Gastrocnemius medialis (tissue), 4 donors: ENCODE data around the gene ERBB2. TPM values are rescaled to one million over a fixed set of nuclear protein-coding genes. Genes with fewer than 3 reads are reported as not detected.

Source experiments
- ATAC-seq, 2 donors: fragments of 150-250 bp; one replicate each; pipeline ENCODE4 v1.9.1; 2016
- DNase-seq, 2 donors: peaks; one replicate each; pipeline ENCODE4 v3.0.0-alpha.2; 2019
- H3K27ac ChIP-seq, 4 donors: fragments of 200-600 bp; sonication (generic); 1 replicate in 1 of 4; 2 replicates in 3 of 4; pipeline ENCODE4 v1.5.1; 2016 to 2018; ENCODE audit warnings: mild to moderate bottlenecking in 2 of 4, moderate library complexity in 1 of 4
- H3K27me3 ChIP-seq, 3 donors: fragments of 200-600 bp; sonication (generic) in 2 of 3; 1 replicate in 1 of 3; 2 replicates in 2 of 3; pipeline versions ENCODE4 v1.5.1 to v1.6.0; 2016 to 2019; ENCODE audit warnings: mild to moderate bottlenecking in 1 of 3, moderate library complexity in 1 of 3
- H3K36me3 ChIP-seq, 2 donors: fragments of 200-600 bp; sonication (generic) in 1 of 2; one replicate each; pipeline ENCODE4 v1.5.1; 2017 to 2018
- H3K4me1 ChIP-seq, 2 donors: fragments of 200-600 bp; sonication (generic) in 1 of 2; one replicate each; pipeline ENCODE4 v1.5.1; 2016 to 2017; ENCODE audit warnings: mild to moderate bottlenecking in 2 of 2
- H3K4me3 ChIP-seq, 4 donors: fragments of 200-600 bp; sonication (generic) in 3 of 4; 1 replicate in 1 of 4; 2 replicates in 3 of 4; pipeline ENCODE4 v1.5.1; 2016 to 2019; ENCODE audit warnings: mild to moderate bottlenecking in 2 of 4
- H3K9me3 ChIP-seq, 3 donors: fragments of 200-600 bp; sonication (generic) in 2 of 3; 1 replicate in 1 of 3; 2 replicates in 2 of 3; pipeline ENCODE4 v1.5.1; 2016 to 2019
- POLR2A ChIP-seq, 2 donors: fragments of 450-650 bp; IDR thresholded peaks; one replicate each; pipeline ENCODE4 v1.6.1; 2017; ENCODE audit warnings: antibody characterized with exemption in 2 of 2, mild to moderate bottlenecking in 2 of 2, moderate library complexity in 2 of 2
- in situ Hi-C, 4 donors: fragments of 200-750 bp; cut with MboI; loops; one replicate each; pipeline versions ENCODE4 v1.15.0 to v1.8.0; 2017; ENCODE audit warnings: low sequenced_read_pairs in 4 of 4
- intact Hi-C: fragments of 100-400 bp; cut with DNase I; formaldehyde crosslinking; loops from one replicate; pipeline ENCODE4 v1.15.1; 2023; ENCODE audit warnings: low total_unique reads
- total RNA-seq, 4 donors: library from RNA; depleted of rRNA; stranded (reverse); fragments of >200 nt; gene quantifications; one replicate each; pipeline versions ENCODE4 v1.1.0 to v1.2.3, GENCODE V29; 2016
- TF ChIP-seq, protein P1 (sequence below), 5 experiments: fragments of 450-650 bp in 3 of 5; fragments of 200-600 bp in 2 of 5; sonication (generic) in 2 of 5; IDR thresholded peaks in 4 of 5; conservative IDR thresholded peaks in 1 of 5; 1 replicate in 4 of 5; 2 replicates in 1 of 5; pipeline ENCODE4 v1.5.1; 2016 to 2019; ENCODE audit warnings: antibody characterized with exemption in 5 of 5, mild to moderate bottlenecking in 3 of 5, moderate library complexity in 3 of 5

The ERBB2 gene
- total RNA-seq, 4 donors from 2014 or later: 6.0 to 26.4 (median 15.3) TPM

- Histone ChIP-seq H3K36me3 (peaks cover 0 to 6% of the 10 kb centered on the region in 2 donors), H3K27ac (peak overlapping the region; percentile 96 to 99 (median 98)), H3K4me1 (peaks cover 59 to 60% of the 10 kb centered on the region in 2 donors), H3K27me3 (no peaks in the 10 kb centered on the region), H3K4me3 (peak overlapping the region in 2 of 4 donors; percentile 33 to 38), H3K9me3 (no peaks in the 10 kb centered on the region)
- ATAC-seq (no peak), DNase-seq (no peak)
- TF ChIP-seq, protein P1, sequence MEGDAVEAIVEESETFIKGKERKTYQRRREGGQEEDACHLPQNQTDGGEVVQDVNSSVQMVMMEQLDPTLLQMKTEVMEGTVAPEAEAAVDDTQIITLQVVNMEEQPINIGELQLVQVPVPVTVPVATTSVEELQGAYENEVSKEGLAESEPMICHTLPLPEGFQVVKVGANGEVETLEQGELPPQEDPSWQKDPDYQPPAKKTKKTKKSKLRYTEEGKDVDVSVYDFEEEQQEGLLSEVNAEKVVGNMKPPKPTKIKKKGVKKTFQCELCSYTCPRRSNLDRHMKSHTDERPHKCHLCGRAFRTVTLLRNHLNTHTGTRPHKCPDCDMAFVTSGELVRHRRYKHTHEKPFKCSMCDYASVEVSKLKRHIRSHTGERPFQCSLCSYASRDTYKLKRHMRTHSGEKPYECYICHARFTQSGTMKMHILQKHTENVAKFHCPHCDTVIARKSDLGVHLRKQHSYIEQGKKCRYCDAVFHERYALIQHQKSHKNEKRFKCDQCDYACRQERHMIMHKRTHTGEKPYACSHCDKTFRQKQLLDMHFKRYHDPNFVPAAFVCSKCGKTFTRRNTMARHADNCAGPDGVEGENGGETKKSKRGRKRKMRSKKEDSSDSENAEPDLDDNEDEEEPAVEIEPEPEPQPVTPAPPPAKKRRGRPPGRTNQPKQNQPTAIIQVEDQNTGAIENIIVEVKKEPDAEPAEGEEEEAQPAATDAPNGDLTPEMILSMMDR (IDR thresholded peaks at IDR 0.05 in 4 of 5, conservative IDR thresholded peaks at IDR 0.05 in 1 of 5): no peak
- TF ChIP-seq POLR2A (IDR thresholded peaks at IDR 0.05): no peak
- intact Hi-C loops: loop anchor here (5.0 to 10.0 kb wide), 2 partner anchors 93 to 465 kb away; partner anchors contain the start of gene CACNB1
- in situ Hi-C loops: no loop called here
These were observed 40.4 kb upstream of the ERBB2 start for GRCh38 chr17:39659279-39660010.

DNA sequence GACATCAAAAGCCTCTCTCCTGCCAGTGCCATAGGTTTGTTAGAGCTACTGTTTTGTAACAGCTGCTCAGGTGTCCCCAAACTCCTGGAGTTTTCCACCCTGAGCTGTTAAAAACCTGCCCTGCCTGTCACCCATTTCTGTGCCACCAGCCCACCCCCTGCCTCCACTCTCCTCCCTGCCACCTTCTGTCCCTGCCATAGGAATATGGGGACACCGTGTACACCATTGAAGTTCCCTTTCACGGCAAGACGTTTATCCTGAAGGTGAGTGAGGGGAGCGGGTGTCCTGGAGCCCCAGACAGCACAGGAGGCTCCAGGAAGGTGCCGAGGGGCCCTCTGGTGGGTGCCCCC is 39.9 kb upstream of the ERBB2 start:
- no peak for ATAC-seq
- in situ Hi-C loops: no loop called here
- TF ChIP-seq, protein P1 (IDR thresholded peaks at IDR 0.05 in 4 of 5, conservative IDR thresholded peaks at IDR 0.05 in 1 of 5): no peak
- TF ChIP-seq POLR2A (IDR thresholded peaks at IDR 0.05): no peak
- Histone ChIP-seq H3K9me3 (no peaks in the 10 kb centered on the region), H3K27me3 (no peaks in the 10 kb centered on the region), H3K4me3 (peak overlapping the region in 3 of 4 donors; percentile 23 to 38 (median 33)), H3K27ac (peak overlapping the region; percentile 96 to 99 (median 98)), H3K4me1 (peaks cover 62 to 64% of the 10 kb centered on the region in 2 donors), H3K36me3 (peaks cover 0 to 6% of the 10 kb centered on the region in 2 donors)
- intact Hi-C loops: loop anchor here (5.0 to 10.0 kb wide), 2 partner anchors 92 to 465 kb away; partner anchors contain the start of gene CACNB1
- no peak for DNase-seq

- H3K4me3 ChIP-seq: peak overlapping the region; percentile 23 to 38 (median 29)
- ATAC-seq (peak in 1 of 2 donors; percentile 3), DNase-seq (peak; percentile 30 to 63)
- intact Hi-C loops: loop anchor here (5.0 to 10.0 kb wide), 2 partner anchors 92 to 466 kb away; partner anchors contain the start of gene CACNB1
- in situ Hi-C loops: no loop called here
- no peaks in the 10 kb centered on the region for H3K9me3 ChIP-seq
- H3K27me3 ChIP-seq: no peaks in the 10 kb centered on the region
- peaks cover 68 to 70% of the 10 kb centered on the region in 2 donors for H3K4me1 ChIP-seq
- H3K36me3 ChIP-seq: peaks cover 0 to 6% of the 10 kb centered on the region in 2 donors
- peak overlapping the region; percentile 96 to 99 (median 98) for H3K27ac ChIP-seq
- TF ChIP-seq, protein P1 (IDR thresholded peaks at IDR 0.05 in 4 of 5, conservative IDR thresholded peaks at IDR 0.05 in 1 of 5): no peak
- TF ChIP-seq POLR2A (IDR thresholded peaks at IDR 0.05): no peak
These were observed 39.2 kb upstream of the ERBB2 start for GRCh38 chr17:39660397-39661385.

GRCh38 chr17:39661744-39662541 is 37.9 kb upstream of the ERBB2 start:
- DNase-seq: no peak
- Histone ChIP-seq H3K27ac (peak overlapping the region; percentile 96 to 99 (median 98)), H3K9me3 (no peaks in the 10 kb centered on the region), H3K36me3 (peaks cover 0 to 6% of the 10 kb centered on the region in 2 donors), H3K27me3 (no peaks in the 10 kb centered on the region), H3K4me3 (peak overlapping the region in 2 of 4 donors; percentile 33 to 38), H3K4me1 (peaks cover 79 to 82% of the 10 kb centered on the region in 2 donors)
- intact Hi-C loops (loop anchor here (5.0 to 10.0 kb wide), 2 partner anchors 90 to 467 kb away; partner anchors contain the start of gene CACNB1), in situ Hi-C loops (no loop called here)
- no peak for ATAC-seq
- TF ChIP-seq POLR2A (IDR thresholded peaks at IDR 0.05): no peak
- TF ChIP-seq, protein P1 (IDR thresholded peaks at IDR 0.05 in 4 of 5, conservative IDR thresholded peaks at IDR 0.05 in 1 of 5): no peak
